Measurements from ENCODE around the gene MLN. TPM values are rescaled to one million over a fixed set of nuclear protein-coding genes. Genes with fewer than 3 reads are reported as not detected.

MLN gene
- total RNA-seq, 1 donor: not detected

DNA sequence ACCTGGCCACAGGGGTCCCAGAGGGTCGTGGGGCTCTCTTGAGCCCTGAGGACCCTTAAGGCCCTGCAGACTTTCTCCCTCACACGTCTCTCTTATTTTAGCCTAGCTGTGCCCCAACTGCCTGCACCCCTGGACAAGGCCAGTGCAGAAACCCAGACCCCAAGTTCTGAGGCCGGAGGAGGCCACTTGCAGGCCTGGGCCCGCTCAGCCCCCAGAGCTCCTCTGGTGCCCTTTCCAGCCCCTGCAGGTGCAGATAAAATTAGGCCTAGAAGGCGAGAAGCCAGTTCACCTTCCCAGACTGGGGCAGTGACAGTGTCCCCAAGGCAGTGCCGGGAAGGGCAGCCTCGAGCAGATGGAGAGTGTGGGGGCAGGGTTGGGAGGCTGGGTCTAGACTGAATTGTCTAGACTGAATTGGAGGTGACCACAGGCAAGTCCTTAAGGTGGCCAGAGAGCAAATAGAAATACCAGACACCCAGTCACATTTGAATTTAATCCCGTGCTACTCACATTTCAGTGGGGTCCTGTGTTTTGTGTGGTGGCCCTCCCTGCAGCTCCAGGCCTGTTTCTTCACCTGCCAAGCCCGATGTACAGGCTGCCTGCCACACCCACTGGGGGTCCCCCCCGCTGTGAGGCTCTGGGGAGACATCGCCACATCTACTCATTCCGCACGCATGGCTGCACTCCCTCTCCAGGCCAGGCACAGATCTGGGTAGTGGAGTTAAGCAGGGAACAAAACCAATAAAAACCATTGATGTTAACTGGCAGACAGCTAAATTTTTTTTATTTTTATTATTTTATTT is 48.5 kb downstream of the MLN start:
- no peak for DNase-seq (ENCODE audit: low read depth)
- TF ChIP-seq, protein P1, sequence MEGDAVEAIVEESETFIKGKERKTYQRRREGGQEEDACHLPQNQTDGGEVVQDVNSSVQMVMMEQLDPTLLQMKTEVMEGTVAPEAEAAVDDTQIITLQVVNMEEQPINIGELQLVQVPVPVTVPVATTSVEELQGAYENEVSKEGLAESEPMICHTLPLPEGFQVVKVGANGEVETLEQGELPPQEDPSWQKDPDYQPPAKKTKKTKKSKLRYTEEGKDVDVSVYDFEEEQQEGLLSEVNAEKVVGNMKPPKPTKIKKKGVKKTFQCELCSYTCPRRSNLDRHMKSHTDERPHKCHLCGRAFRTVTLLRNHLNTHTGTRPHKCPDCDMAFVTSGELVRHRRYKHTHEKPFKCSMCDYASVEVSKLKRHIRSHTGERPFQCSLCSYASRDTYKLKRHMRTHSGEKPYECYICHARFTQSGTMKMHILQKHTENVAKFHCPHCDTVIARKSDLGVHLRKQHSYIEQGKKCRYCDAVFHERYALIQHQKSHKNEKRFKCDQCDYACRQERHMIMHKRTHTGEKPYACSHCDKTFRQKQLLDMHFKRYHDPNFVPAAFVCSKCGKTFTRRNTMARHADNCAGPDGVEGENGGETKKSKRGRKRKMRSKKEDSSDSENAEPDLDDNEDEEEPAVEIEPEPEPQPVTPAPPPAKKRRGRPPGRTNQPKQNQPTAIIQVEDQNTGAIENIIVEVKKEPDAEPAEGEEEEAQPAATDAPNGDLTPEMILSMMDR (IDR thresholded peaks at IDR 0.05; ENCODE audit: insufficient read depth, low read length): no peak
- no peak overlapping the region for H3K4me3 ChIP-seq (ENCODE audit: low read depth, low read length)

- DNase-seq (ENCODE audit: low read depth): no peak
- TF ChIP-seq, protein P1 (IDR thresholded peaks at IDR 0.05; ENCODE audit: insufficient read depth, low read length): no peak
- H3K4me3 ChIP-seq (ENCODE audit: low read depth, low read length): no peak overlapping the region
These were observed 49.6 kb downstream of the MLN start for GRCh38 chr6:33754222-33754621.

GRCh38 chr6:33752646-33753015 is 51.2 kb downstream of the MLN start:
- no peak overlapping the region for H3K4me3 ChIP-seq (ENCODE audit: low read depth, low read length)
- DNase-seq (ENCODE audit: low read depth): no peak
- TF ChIP-seq, protein P1 (IDR thresholded peaks at IDR 0.05; ENCODE audit: insufficient read depth, low read length): no peak

GRCh38 chr6:33751771-33752645 is 51.8 kb downstream of the MLN start:
- TF ChIP-seq, protein P1 (IDR thresholded peaks at IDR 0.05; ENCODE audit: insufficient read depth, low read length): no peak
- no peak overlapping the region for H3K4me3 ChIP-seq (ENCODE audit: low read depth, low read length)
- no peak for DNase-seq (ENCODE audit: low read depth)

- TF ChIP-seq, protein P1 (IDR thresholded peaks at IDR 0.05; ENCODE audit: insufficient read depth, low read length): no peak
- DNase-seq (ENCODE audit: low read depth): no peak
These were observed 53.4 kb downstream of the MLN start for GRCh38 chr6:33750244-33750991.

GRCh38 chr6:33749401-33749800 is 54.4 kb downstream of the MLN start:
- H3K4me3 ChIP-seq (ENCODE audit: low read depth, low read length): no peak overlapping the region
- DNase-seq (ENCODE audit: low read depth): no peak
- TF ChIP-seq, protein P1 (IDR thresholded peaks at IDR 0.05; ENCODE audit: insufficient read depth, low read length): no peak

More at GRCh38 chr6:33750244-33750991, 53.4 kb downstream of the MLN start:
- H3K4me3 ChIP-seq (ENCODE audit: low read depth, low read length): no peak overlapping the region
